ENCODE data around the gene UNK.

- TF ChIP-seq POLR2A (IDR thresholded peaks at IDR 0.05), result no peak
- peak; percentile 88 to 99 (median 95) for TF ChIP-seq CTCF (IDR thresholded peaks at IDR 0.05)
Measured at GRCh38 chr17:75749545-75750389, 34.8 kb upstream of the UNK start.

Measured in heart left ventricle (tissue), 13 donors.